ENCODE data around the gene CRYBG3.

CRYBG3 gene

GRCh38 chr3:97835761-97836160 lies 13.9 kb downstream of the CRYBG3 start:
- no peak overlapping the region for H3K4me3 ChIP-seq (ENCODE audit: extremely low read depth, insufficient read depth, low read length, poor library complexity, severe bottlenecking)
- H3K4me1 ChIP-seq (ENCODE audit: control insufficient read depth, insufficient read depth, low read length, poor library complexity, severe bottlenecking) = no peaks in the 10 kb centered on the region
- no peaks in the 10 kb centered on the region for H3K36me3 ChIP-seq (ENCODE audit: control insufficient read depth, insufficient read depth, low read length)
- no peaks in the 10 kb centered on the region for H3K9me3 ChIP-seq (ENCODE audit: control insufficient read depth, low read length)
- H3K27ac ChIP-seq (ENCODE audit: low read depth, low read length, severe bottlenecking) = no peak overlapping the region
- WGBS, 2 experiments (ENCODE audit: insufficient coverage in 2 of 2) = 92 to 100% methylated on average over 3 of the region's 5 CpGs

- Histone ChIP-seq H3K4me3 (ENCODE audit: extremely low read depth, insufficient read depth, low read length, poor library complexity, severe bottlenecking) (no peak overlapping the region), H3K9me3 (ENCODE audit: control insufficient read depth, low read length) (no peaks in the 10 kb centered on the region), H3K4me1 (ENCODE audit: control insufficient read depth, insufficient read depth, low read length, poor library complexity, severe bottlenecking) (no peaks in the 10 kb centered on the region), H3K27ac (ENCODE audit: low read depth, low read length, severe bottlenecking) (no peak overlapping the region), H3K36me3 (ENCODE audit: control insufficient read depth, insufficient read depth, low read length) (no peaks in the 10 kb centered on the region)
- WGBS, 2 experiments (ENCODE audit: insufficient coverage in 2 of 2) = 90 to 100% methylated on average over 2 of the region's 3 CpGs
Observed at GRCh38 chr3:97838393-97838792, 16.6 kb downstream of the CRYBG3 start.

- Histone ChIP-seq H3K4me3 (ENCODE audit: extremely low read depth, insufficient read depth, low read length, poor library complexity, severe bottlenecking) (no peak overlapping the region), H3K4me1 (ENCODE audit: control insufficient read depth, insufficient read depth, low read length, poor library complexity, severe bottlenecking) (no peaks in the 10 kb centered on the region), H3K36me3 (ENCODE audit: control insufficient read depth, insufficient read depth, low read length) (no peaks in the 10 kb centered on the region), H3K9me3 (ENCODE audit: control insufficient read depth, low read length) (no peaks in the 10 kb centered on the region), H3K27ac (ENCODE audit: low read depth, low read length, severe bottlenecking) (no peak overlapping the region)
- WGBS, 2 experiments (ENCODE audit: insufficient coverage in 2 of 2) = 71 to 90% methylated on average over 1 to 2 of the region's 2 CpGs
Observed at GRCh38 chr3:97839944-97840343, 18.1 kb downstream of the CRYBG3 start.

GRCh38 chr3:97841304-97841703 lies 19.5 kb downstream of the CRYBG3 start:
- no peaks in the 10 kb centered on the region for H3K4me1 ChIP-seq (ENCODE audit: control insufficient read depth, insufficient read depth, low read length, poor library complexity, severe bottlenecking)
- H3K27ac ChIP-seq (ENCODE audit: low read depth, low read length, severe bottlenecking) = no peak overlapping the region
- H3K9me3 ChIP-seq (ENCODE audit: control insufficient read depth, low read length) = no peaks in the 10 kb centered on the region
- H3K36me3 ChIP-seq (ENCODE audit: control insufficient read depth, insufficient read depth, low read length) = no peaks in the 10 kb centered on the region
- WGBS, 2 experiments (ENCODE audit: insufficient coverage in 2 of 2) = 89 to 99% methylated on average over 4 to 5 of the region's 8 CpGs
- H3K4me3 ChIP-seq (ENCODE audit: extremely low read depth, insufficient read depth, low read length, poor library complexity, severe bottlenecking) = no peak overlapping the region

- 88 to 100% methylated on average over 1 of the region's 3 CpGs for WGBS, 2 experiments (ENCODE audit: insufficient coverage in 2 of 2)
- Histone ChIP-seq H3K4me1 (ENCODE audit: control insufficient read depth, insufficient read depth, low read length, poor library complexity, severe bottlenecking) (no peaks in the 10 kb centered on the region), H3K27ac (ENCODE audit: low read depth, low read length, severe bottlenecking) (no peak overlapping the region), H3K4me3 (ENCODE audit: extremely low read depth, insufficient read depth, low read length, poor library complexity, severe bottlenecking) (no peak overlapping the region), H3K9me3 (ENCODE audit: control insufficient read depth, low read length) (no peaks in the 10 kb centered on the region), H3K36me3 (ENCODE audit: control insufficient read depth, insufficient read depth, low read length) (no peaks in the 10 kb centered on the region)
Observed at GRCh38 chr3:97841956-97842355, 20.1 kb downstream of the CRYBG3 start.

- H3K27ac ChIP-seq (ENCODE audit: low read depth, low read length, severe bottlenecking) = no peak overlapping the region
- H3K4me3 ChIP-seq (ENCODE audit: extremely low read depth, insufficient read depth, low read length, poor library complexity, severe bottlenecking) = no peak overlapping the region
- H3K36me3 ChIP-seq (ENCODE audit: control insufficient read depth, insufficient read depth, low read length) = no peaks in the 10 kb centered on the region
- no peaks in the 10 kb centered on the region for H3K9me3 ChIP-seq (ENCODE audit: control insufficient read depth, low read length)
- no peaks in the 10 kb centered on the region for H3K4me1 ChIP-seq (ENCODE audit: control insufficient read depth, insufficient read depth, low read length, poor library complexity, severe bottlenecking)
- 100% methylated on average over 1 of the region's 3 CpGs; no CpG with 5 or more reads in 1 of the 2 experiments for whole genome bisulfite sequencing, 2 experiments (ENCODE audit: insufficient coverage in 2 of 2)
Observed at GRCh38 chr3:97848779-97849178, 27.0 kb downstream of the CRYBG3 start.

GRCh38 chr3:97857401-97857800 lies 35.6 kb downstream of the CRYBG3 start:
- Histone ChIP-seq H3K4me3 (ENCODE audit: extremely low read depth, insufficient read depth, low read length, poor library complexity, severe bottlenecking) (no peak overlapping the region), H3K27ac (ENCODE audit: low read depth, low read length, severe bottlenecking) (no peak overlapping the region), H3K9me3 (ENCODE audit: control insufficient read depth, low read length) (no peaks in the 10 kb centered on the region), H3K4me1 (ENCODE audit: control insufficient read depth, insufficient read depth, low read length, poor library complexity, severe bottlenecking) (no peaks in the 10 kb centered on the region), H3K36me3 (ENCODE audit: control insufficient read depth, insufficient read depth, low read length) (no peaks in the 10 kb centered on the region)
- WGBS, 2 experiments (ENCODE audit: insufficient coverage in 2 of 2) = no CpG with 5 or more reads among the region's 6 CpGs

GRCh38 chr3:97860364-97860763 lies 38.6 kb downstream of the CRYBG3 start:
- H3K27ac ChIP-seq (ENCODE audit: low read depth, low read length, severe bottlenecking) = no peak overlapping the region
- no peaks in the 10 kb centered on the region for H3K9me3 ChIP-seq (ENCODE audit: control insufficient read depth, low read length)
- H3K4me3 ChIP-seq (ENCODE audit: extremely low read depth, insufficient read depth, low read length, poor library complexity, severe bottlenecking) = no peak overlapping the region
- 100% methylated on average over 2 of the region's 2 CpGs for WGBS, 2 experiments (ENCODE audit: insufficient coverage in 2 of 2)
- H3K4me1 ChIP-seq (ENCODE audit: control insufficient read depth, insufficient read depth, low read length, poor library complexity, severe bottlenecking) = no peaks in the 10 kb centered on the region
- no peaks in the 10 kb centered on the region for H3K36me3 ChIP-seq (ENCODE audit: control insufficient read depth, insufficient read depth, low read length)

- H3K27ac ChIP-seq (ENCODE audit: low read depth, low read length, severe bottlenecking) = no peak overlapping the region
- 90% methylated on average over 1 of the region's 1 CpG; no CpG with 5 or more reads in 1 of the 2 experiments for WGBS, 2 experiments (ENCODE audit: insufficient coverage in 2 of 2)
- H3K9me3 ChIP-seq (ENCODE audit: control insufficient read depth, low read length) = no peaks in the 10 kb centered on the region
- no peak overlapping the region for H3K4me3 ChIP-seq (ENCODE audit: extremely low read depth, insufficient read depth, low read length, poor library complexity, severe bottlenecking)
- H3K36me3 ChIP-seq (ENCODE audit: control insufficient read depth, insufficient read depth, low read length) = no peaks in the 10 kb centered on the region
- no peaks in the 10 kb centered on the region for H3K4me1 ChIP-seq (ENCODE audit: control insufficient read depth, insufficient read depth, low read length, poor library complexity, severe bottlenecking)
Observed at GRCh38 chr3:97862582-97862981, 40.8 kb downstream of the CRYBG3 start.

- Histone ChIP-seq H3K36me3 (ENCODE audit: control insufficient read depth, insufficient read depth, low read length) (no peaks in the 10 kb centered on the region), H3K4me3 (ENCODE audit: extremely low read depth, insufficient read depth, low read length, poor library complexity, severe bottlenecking) (no peak overlapping the region), H3K27ac (ENCODE audit: low read depth, low read length, severe bottlenecking) (no peak overlapping the region), H3K9me3 (ENCODE audit: control insufficient read depth, low read length) (no peaks in the 10 kb centered on the region), H3K4me1 (ENCODE audit: control insufficient read depth, insufficient read depth, low read length, poor library complexity, severe bottlenecking) (no peaks in the 10 kb centered on the region)
- WGBS, 2 experiments (ENCODE audit: insufficient coverage in 2 of 2) = 100% methylated on average over 1 of the region's 1 CpG; no CpG with 5 or more reads in 1 of the 2 experiments
Observed at GRCh38 chr3:97863031-97863430, 41.2 kb downstream of the CRYBG3 start.

GRCh38 chr3:97863775-97864174 lies 42.0 kb downstream of the CRYBG3 start:
- Histone ChIP-seq H3K9me3 (ENCODE audit: control insufficient read depth, low read length) (no peaks in the 10 kb centered on the region), H3K27ac (ENCODE audit: low read depth, low read length, severe bottlenecking) (no peak overlapping the region), H3K4me3 (ENCODE audit: extremely low read depth, insufficient read depth, low read length, poor library complexity, severe bottlenecking) (no peak overlapping the region), H3K4me1 (ENCODE audit: control insufficient read depth, insufficient read depth, low read length, poor library complexity, severe bottlenecking) (no peaks in the 10 kb centered on the region), H3K36me3 (ENCODE audit: control insufficient read depth, insufficient read depth, low read length) (no peaks in the 10 kb centered on the region)
- 94 to 95% methylated on average over 3 of the region's 3 CpGs for WGBS, 2 experiments (ENCODE audit: insufficient coverage in 2 of 2)
